ENCODE results near the gene PARP15. TPM values are rescaled to one million over a fixed set of nuclear protein-coding genes. Genes with fewer than 3 reads are reported as not detected.

Gene PARP15
- total and polyA plus RNA-seq, 2 donors (not counting 3 experiments of a cell fraction or from before 2014, with no cell fraction given) = 0.81 to 1.4 TPM

GRCh38 chr3:122590610-122591009 is 13.2 kb downstream of the PARP15 start:
- Histone ChIP-seq H4K20me1 (replicated peaks; ENCODE audit: control insufficient read depth, extremely low read depth, insufficient read depth, low read length) (no peaks in the 10 kb centered on the region), H3K36me3 (ENCODE audit: control insufficient read depth in 2 of 2, extremely low read depth in 1 of 2, insufficient read depth in 2 of 2, low read length in 2 of 2) (no peaks in the 10 kb centered on the region), H3K9ac (replicated peaks; ENCODE audit: extremely low read depth, insufficient read depth, low read length) (no peak overlapping the region), H2AFZ (ENCODE audit: low read depth, low read length) (no peak overlapping the region), H3K9me1 (replicated peaks; ENCODE audit: control insufficient read depth, extremely low read depth, insufficient read depth, low read length) (no peaks in the 10 kb centered on the region), H3K4me3 (replicated peaks in 1 of 3; ENCODE audit: insufficient read depth in 1 of 3, low read depth in 1 of 3, low read length in 3 of 3) (no peak overlapping the region), H3K4me1 (ENCODE audit: control insufficient read depth, extremely low read depth, insufficient read depth, low read length) (no peaks in the 10 kb centered on the region), H3K79me2 (ENCODE audit: control insufficient read depth, insufficient read depth, low read length) (no peaks in the 10 kb centered on the region), H3K9me3 (replicated peaks; ENCODE audit: control insufficient read depth, insufficient read depth, low read length) (no peaks in the 10 kb centered on the region), H3K4me2 (ENCODE audit: insufficient read depth, low read length) (no peak overlapping the region), H3K27me3 (ENCODE audit: control insufficient read depth in 2 of 2, insufficient read depth in 2 of 2, low read length in 2 of 2) (peaks cover 4 to 7% of the 10 kb centered on the region in 2 experiments), H3K27ac (ENCODE audit: insufficient read depth, low read depth, low read length) (no peak overlapping the region)
- DNase-seq (ENCODE audit: low read depth, low spot score) = no peak
- intact Hi-C loops (cut with micrococcal nuclease) = no loop called here
- FAIRE-seq = no peak
- BruUV-seq (replicated peaks) = no TSS peak
- dilution Hi-C loops (cut with MboI; ENCODE audit: extremely low pct_ligation_motif_present, low sequenced_read_pairs) = no loop called here
- TF ChIP-seq POLR2AphosphoS5 (IDR thresholded peaks at IDR 0.05; ENCODE audit: insufficient read depth, low read depth, low read length) = no peak
- no peak for TF ChIP-seq MAX (IDR thresholded peaks at IDR 0.05; ENCODE audit: insufficient read depth, insufficient read length)
- CTCF ChIA-PET = interaction anchor here (1.2 kb wide), 1 partner anchor 9 kb away, joined by 4 read pairs; no protein-coding TSS in a partner anchor
- POLR2A ChIA-PET = no interaction called here

GRCh38 chr3:122594025-122594424 is 16.6 kb downstream of the PARP15 start:
- no TSS peak for BruUV-seq (replicated peaks)
- peaks cover 6 to 7% of the 10 kb centered on the region in 2 experiments for H3K27me3 ChIP-seq (ENCODE audit: control insufficient read depth in 2 of 2, insufficient read depth in 2 of 2, low read length in 2 of 2)
- CTCF ChIA-PET = interaction anchor here (1.2 to 1.7 kb wide), 2 partner anchors 16 to 85 kb away, joined by 3 to 5 read pairs; no protein-coding TSS in a partner anchor
- H2AFZ ChIP-seq (ENCODE audit: low read depth, low read length) = no peak overlapping the region
- no peaks in the 10 kb centered on the region for H3K79me2 ChIP-seq (ENCODE audit: control insufficient read depth, insufficient read depth, low read length)
- H3K9me1 ChIP-seq (replicated peaks; ENCODE audit: control insufficient read depth, extremely low read depth, insufficient read depth, low read length) = no peaks in the 10 kb centered on the region
- no peaks in the 10 kb centered on the region for H3K9me3 ChIP-seq (replicated peaks; ENCODE audit: control insufficient read depth, insufficient read depth, low read length)
- no peak overlapping the region for H3K9ac ChIP-seq (replicated peaks; ENCODE audit: extremely low read depth, insufficient read depth, low read length)
- H3K27ac ChIP-seq (ENCODE audit: insufficient read depth, low read depth, low read length) = no peak overlapping the region
- no peaks in the 10 kb centered on the region for H4K20me1 ChIP-seq (replicated peaks; ENCODE audit: control insufficient read depth, extremely low read depth, insufficient read depth, low read length)
- H3K4me1 ChIP-seq (ENCODE audit: control insufficient read depth, extremely low read depth, insufficient read depth, low read length) = no peaks in the 10 kb centered on the region
- dilution Hi-C loops (cut with MboI; ENCODE audit: extremely low pct_ligation_motif_present, low sequenced_read_pairs) = no loop called here
- no peak for FAIRE-seq
- no peak overlapping the region for H3K4me2 ChIP-seq (ENCODE audit: insufficient read depth, low read length)
- POLR2A ChIA-PET = no interaction called here
- no peaks in the 10 kb centered on the region for H3K36me3 ChIP-seq (ENCODE audit: control insufficient read depth in 2 of 2, extremely low read depth in 1 of 2, insufficient read depth in 2 of 2, low read length in 2 of 2)
- no peak for DNase-seq (ENCODE audit: low read depth, low spot score)
- TF ChIP-seq POLR2A (IDR thresholded peaks at IDR 0.05; ENCODE audit: low read depth, low read length) = no peak
- no peak for TF ChIP-seq CTCF (IDR thresholded peaks at IDR 0.05; ENCODE audit: extremely low read depth in 1 of 2, insufficient read depth in 1 of 2, low read depth in 1 of 2, low read length in 2 of 2)
- no peak for TF ChIP-seq MYC (IDR thresholded peaks at IDR 0.05; ENCODE audit: low read depth, low read length)
- TF ChIP-seq POLR2AphosphoS5 (IDR thresholded peaks at IDR 0.05; ENCODE audit: insufficient read depth, low read depth, low read length) = no peak
- no peak for TF ChIP-seq EZH2 (IDR thresholded peaks at IDR 0.05; ENCODE audit: borderline replicate concordance, low read depth, low read length, severe bottlenecking)
- no peak for TF ChIP-seq GATA2 (IDR thresholded peaks at IDR 0.05; ENCODE audit: insufficient read depth, insufficient read length, low read depth, low read length)
- TF ChIP-seq MAX (IDR thresholded peaks at IDR 0.05; ENCODE audit: insufficient read depth, insufficient read length) = no peak
- no peak for TF ChIP-seq JUN (IDR thresholded peaks at IDR 0.05; ENCODE audit: borderline replicate concordance, insufficient read depth, insufficient read length, low read depth)
- TF ChIP-seq FOS (IDR thresholded peaks at IDR 0.05; ENCODE audit: borderline replicate concordance, insufficient read depth, low read length) = no peak
- intact Hi-C loops (cut with micrococcal nuclease) = no loop called here
- H3K4me3 ChIP-seq (replicated peaks in 1 of 3; ENCODE audit: insufficient read depth in 1 of 3, low read depth in 1 of 3, low read length in 3 of 3) = no peak overlapping the region

All from endothelial cell of umbilical vein (primary cell).